ENCODE measurements around the gene PPM1L. TPM values are rescaled to one million over a fixed set of nuclear protein-coding genes. Genes with fewer than 3 reads are reported as not detected.
A peak's percentile ranks its signal among the peaks of the same experiment; 100 is the strongest.
"Not testable (repeated sequence)": the region's sequence is repeated elsewhere in the genome, so short reads cannot be mapped to it uniquely, and the experiment has no call there.

PPM1L gene
- polyA plus RNA-seq (ENCODE audit: insufficient read length in 10 of 10): 10 to 100 TPM in 6 of 10 donors, 1 to 10 TPM in 4; 6.8 to 13.2 (median 10.4) TPM
- long read RNA-seq, donor 1: 0 reads
- long read RNA-seq, donor 2: 0 reads
- long read RNA-seq, donor 3: 0 reads
- long read RNA-seq, donor 4: 0 reads
- long read RNA-seq, donor 5: 0 reads
- long read RNA-seq, donor 6, partial matches to known transcripts: 5 of 5 reads
- long read RNA-seq, donor 6, other reads (novel, unspliced or antisense): 0 of 5 reads
- long read RNA-seq, donor 7: 0 reads
- long read RNA-seq, donor 8: 0 reads
- long read RNA-seq, donor 9: 0 reads

GRCh38 chr3:160755776-160756304 lies at the start of gene PPM1L:
TSS of gene PPM1L (plus strand) at chr3:160756231.
- peak; percentile 26 to 85 (median 53) for DNase-seq

GRCh38 chr3:160707187-160707794 lies 48.7 kb upstream of the PPM1L start:
- peak; percentile 36 to 70 (median 38) for DNase-seq

- no peak for DNase-seq
These were observed 46.4 kb upstream of the PPM1L start for GRCh38 chr3:160709477-160710182.

GRCh38 chr3:160713144-160713543 lies 42.9 kb upstream of the PPM1L start:
- DNase-seq: not testable (repeated sequence)

GRCh38 chr3:160719710-160720109 lies 36.3 kb upstream of the PPM1L start:
- no peak for DNase-seq

GRCh38 chr3:160720123-160720746 lies 35.8 kb upstream of the PPM1L start:
- DNase-seq: no peak

- no peak for DNase-seq
These were observed 33.7 kb upstream of the PPM1L start for GRCh38 chr3:160722331-160722730.

GRCh38 chr3:160725338-160725737 lies 30.7 kb upstream of the PPM1L start:
- no peak for DNase-seq

- DNase-seq: peak in 1 of 3 donors; percentile 48
These were observed 20.2 kb upstream of the PPM1L start for GRCh38 chr3:160735826-160736225.

GRCh38 chr3:160738048-160738447 lies 18.0 kb upstream of the PPM1L start:
- DNase-seq: no peak

- DNase-seq: peak in 2 of 3 donors; percentile 49 to 50
These were observed 17.0 kb upstream of the PPM1L start for GRCh38 chr3:160739079-160739478.

GRCh38 chr3:160746976-160747375 lies 9.1 kb upstream of the PPM1L start:
- DNase-seq: no peak

- DNase-seq: no peak
These were observed 8.6 kb upstream of the PPM1L start for GRCh38 chr3:160747422-160747821.

GRCh38 chr3:160748231-160748630 lies 7.8 kb upstream of the PPM1L start:
- DNase-seq: no peak

- no peak for DNase-seq
These were observed 7.2 kb upstream of the PPM1L start for GRCh38 chr3:160748787-160749186.

GRCh38 chr3:160753953-160754352 lies 2.1 kb upstream of the PPM1L start:
- DNase-seq: no peak

GRCh38 chr3:160754371-160754854 lies 1.6 kb upstream of the PPM1L start:
- peak; percentile 57 to 88 (median 62) for DNase-seq

- DNase-seq: peak; percentile 95 to 98 (median 96)
These were observed 930 bp upstream of the PPM1L start for GRCh38 chr3:160754855-160755747.

GRCh38 chr3:160757233-160758106 lies 1.4 kb downstream of the PPM1L start:
- DNase-seq: peak in 1 of 3 donors; percentile 31
